Stimulated activated naive B cell treated with anti-CD40 and anti-IgM and Interleukin-4, amounts not matched to agents 10 μg/mL and 1 μg/mL and 100 μg/mL, for 72 hours (primary cell): ENCODE measurements around the gene RTL9.

Experiments
- ATAC-seq, 2 donors: fragments of 150-1000 bp; cut with Tn5 transposase; replicated peaks; 2 replicates each; pipeline ENCODE4 v1.10.0; 2021; ENCODE audit warnings: moderate library complexity in 1 of 2
- DNase-seq: peaks from one replicate; pipeline ENCODE4 v3.0.0; 2021
- H3K27ac Mint-ChIP-seq: one replicate; pipeline ENCODE4 v1.8.0; 2022; ENCODE audit warnings: mild to moderate bottlenecking, mixed read lengths
- H3K27me3 Mint-ChIP-seq, 2 donors: one replicate each; pipeline ENCODE4 v1.8.0; 2022; ENCODE audit warnings: mixed read lengths in 2 of 2
- H3K36me3 Mint-ChIP-seq, 2 donors: one replicate each; pipeline ENCODE4 v1.8.0; 2022; ENCODE audit warnings: mixed read lengths in 2 of 2, mild to moderate bottlenecking in 1 of 2
- H3K4me1 Mint-ChIP-seq, 2 donors: one replicate each; pipeline ENCODE4 v1.8.0; 2022; ENCODE audit warnings: mixed read lengths in 2 of 2, mild to moderate bottlenecking in 1 of 2
- H3K4me3 Mint-ChIP-seq, 2 donors: one replicate each; pipeline ENCODE4 v1.8.0; 2022; ENCODE audit warnings: mild to moderate bottlenecking in 2 of 2, mixed read lengths in 2 of 2, moderate library complexity in 1 of 2
- H3K9me3 Mint-ChIP-seq, 2 donors: one replicate each; pipeline ENCODE4 v1.8.0; 2022; ENCODE audit warnings: mixed read lengths in 2 of 2, mild to moderate bottlenecking in 1 of 2

RTL9 gene

GRCh38 chrX:110358548-110358947, at the start of gene RTL9:
Gene RTL9, plus strand, starts transcription at chrX:110358848. Its CDS starts 91,770 bp downstream, at chrX:110450618.
- ATAC-seq, result no peak
- H3K9me3 Mint-ChIP-seq, result no peaks in the 10 kb centered on the region
- H3K27me3 Mint-ChIP-seq, result no peaks in the 10 kb centered on the region

GRCh38 chrX:110310000-110310790, 48.5 kb upstream of the RTL9 start:
- no peak overlapping the region for H3K4me3 Mint-ChIP-seq
- DNase-seq (no peak), ATAC-seq (no peak)
- no peaks in the 10 kb centered on the region for H3K27me3 Mint-ChIP-seq
- no peak overlapping the region for H3K27ac Mint-ChIP-seq
- H3K36me3 Mint-ChIP-seq, result peaks cover 0 to 2% of the 10 kb centered on the region in 2 donors
- no peaks in the 10 kb centered on the region for H3K9me3 Mint-ChIP-seq
- H3K4me1 Mint-ChIP-seq, result peaks cover 13 to 20% of the 10 kb centered on the region in 2 donors

More at GRCh38 chrX:110358548-110358947, at the start of gene RTL9:
- Mint-ChIP-seq H3K27ac (no peak within 1 kb of the TSS), H3K4me3 (no peak within 1 kb of the TSS), H3K4me1 (no peaks in the 10 kb centered on the region), H3K36me3 (no peaks in the 10 kb centered on the region)
- DNase-seq, result no peak

- H3K4me3 Mint-ChIP-seq, result no peak overlapping the region
- no peak overlapping the region for H3K27ac Mint-ChIP-seq
- peaks cover 13 to 20% of the 10 kb centered on the region in 2 donors for H3K4me1 Mint-ChIP-seq
- H3K27me3 Mint-ChIP-seq, result no peaks in the 10 kb centered on the region
- ATAC-seq, result peak; percentile 75 to 84
- no peaks in the 10 kb centered on the region for H3K9me3 Mint-ChIP-seq
- peaks cover 0 to 2% of the 10 kb centered on the region in 2 donors for H3K36me3 Mint-ChIP-seq
- DNase-seq, result no peak
Measured at GRCh38 chrX:110310896-110311295, 47.8 kb upstream of the RTL9 start.

- Mint-ChIP-seq H3K36me3 (peaks cover 0 to 2% of the 10 kb centered on the region in 2 donors), H3K27me3 (no peaks in the 10 kb centered on the region), H3K4me1 (peaks cover 13 to 20% of the 10 kb centered on the region in 2 donors), H3K27ac (no peak overlapping the region), H3K4me3 (no peak overlapping the region), H3K9me3 (no peaks in the 10 kb centered on the region)
- DNase-seq (no peak), ATAC-seq (no peak)
Measured at GRCh38 chrX:110311437-110312230, 47.0 kb upstream of the RTL9 start.

- Mint-ChIP-seq H3K27me3 (no peaks in the 10 kb centered on the region), H3K4me1 (peaks cover 13 to 15% of the 10 kb centered on the region in 2 donors), H3K9me3 (no peaks in the 10 kb centered on the region), H3K27ac (no peak overlapping the region), H3K4me3 (no peak overlapping the region), H3K36me3 (no peaks in the 10 kb centered on the region)
- DNase-seq, result no peak
- no peak for ATAC-seq
Measured at GRCh38 chrX:110315551-110315950, 43.1 kb upstream of the RTL9 start.

- DNase-seq (no peak), ATAC-seq (no peak)
- Mint-ChIP-seq H3K4me1 (peaks cover 3 to 9% of the 10 kb centered on the region in 2 donors), H3K27ac (peak overlapping the region; percentile 87), H3K9me3 (no peaks in the 10 kb centered on the region), H3K36me3 (no peaks in the 10 kb centered on the region), H3K27me3 (no peaks in the 10 kb centered on the region), H3K4me3 (peak overlapping the region; percentile 94 to 97)
Measured at GRCh38 chrX:110316351-110317060, 42.1 kb upstream of the RTL9 start.

GRCh38 chrX:110317061-110317819, 41.4 kb upstream of the RTL9 start:
- H3K4me3 Mint-ChIP-seq, result peak overlapping the region; percentile 94 to 97
- no peaks in the 10 kb centered on the region for H3K36me3 Mint-ChIP-seq
- peak overlapping the region; percentile 87 for H3K27ac Mint-ChIP-seq
- H3K9me3 Mint-ChIP-seq, result no peaks in the 10 kb centered on the region
- peak; percentile 38 to 39 for ATAC-seq
- DNase-seq, result peak; percentile 9
- peaks cover 6 to 7% of the 10 kb centered on the region in 2 donors for H3K4me1 Mint-ChIP-seq
- H3K27me3 Mint-ChIP-seq, result no peaks in the 10 kb centered on the region

GRCh38 chrX:110317820-110318663, 40.6 kb upstream of the RTL9 start, which contains the start of gene AMMECR1:
Gene AMMECR1, minus strand, starts transcription at chrX:110318085. Its CDS starts 14 bp downstream, at chrX:110318071.
- H3K36me3 Mint-ChIP-seq, result no peaks in the 10 kb centered on the region
- H3K4me1 Mint-ChIP-seq, result peaks cover 6 to 7% of the 10 kb centered on the region in 2 donors
- no peaks in the 10 kb centered on the region for H3K9me3 Mint-ChIP-seq
- H3K27ac Mint-ChIP-seq, result peak within 1 kb of the TSS; percentile 98
- peak within 1 kb of the TSS; percentile 94 to 97 for H3K4me3 Mint-ChIP-seq
- DNase-seq, result peak; percentile 75
- ATAC-seq, result peak; percentile 85 to 94
- H3K27me3 Mint-ChIP-seq, result no peaks in the 10 kb centered on the region

- Mint-ChIP-seq H3K4me3 (peak overlapping the region; percentile 94 to 97), H3K36me3 (no peaks in the 10 kb centered on the region)
- ATAC-seq, result no peak
Measured at GRCh38 chrX:110318664-110318968, 40.0 kb upstream of the RTL9 start.

GRCh38 chrX:110320381-110320987, 38.2 kb upstream of the RTL9 start:
- ATAC-seq, result no peak
- H3K4me1 Mint-ChIP-seq, result peaks cover 4 to 6% of the 10 kb centered on the region in 2 donors
- H3K27ac Mint-ChIP-seq, result no peak overlapping the region
- no peaks in the 10 kb centered on the region for H3K9me3 Mint-ChIP-seq
- no peak overlapping the region for H3K4me3 Mint-ChIP-seq
- no peaks in the 10 kb centered on the region for H3K36me3 Mint-ChIP-seq
- DNase-seq, result no peak
- H3K27me3 Mint-ChIP-seq, result no peaks in the 10 kb centered on the region

More at GRCh38 chrX:110318664-110318968, 40.0 kb upstream of the RTL9 start:
- Mint-ChIP-seq H3K9me3 (no peaks in the 10 kb centered on the region), H3K27me3 (no peaks in the 10 kb centered on the region), H3K4me1 (peaks cover 6 to 7% of the 10 kb centered on the region in 2 donors), H3K27ac (peak overlapping the region; percentile 98)
- no peak for DNase-seq

GRCh38 chrX:110321081-110321480, 37.6 kb upstream of the RTL9 start:
- Mint-ChIP-seq H3K36me3 (no peaks in the 10 kb centered on the region), H3K9me3 (peaks cover 2 to 4% of the 10 kb centered on the region in 2 donors), H3K4me1 (peaks cover 4 to 6% of the 10 kb centered on the region in 2 donors), H3K27ac (no peak overlapping the region), H3K27me3 (no peaks in the 10 kb centered on the region), H3K4me3 (no peak overlapping the region)
- DNase-seq, result no peak
- no peak for ATAC-seq

- no peak for DNase-seq
- no peak for ATAC-seq
- H3K27ac Mint-ChIP-seq, result no peak overlapping the region
- H3K4me3 Mint-ChIP-seq, result no peak overlapping the region
- peaks cover 4 to 6% of the 10 kb centered on the region in 2 donors for H3K4me1 Mint-ChIP-seq
- H3K9me3 Mint-ChIP-seq, result peaks cover 2 to 4% of the 10 kb centered on the region in 2 donors
- no peaks in the 10 kb centered on the region for H3K36me3 Mint-ChIP-seq
- no peaks in the 10 kb centered on the region for H3K27me3 Mint-ChIP-seq
Measured at GRCh38 chrX:110321670-110322069, 37.0 kb upstream of the RTL9 start.

GRCh38 chrX:110322603-110323002, 36.0 kb upstream of the RTL9 start:
- Mint-ChIP-seq H3K36me3 (no peaks in the 10 kb centered on the region), H3K27me3 (no peaks in the 10 kb centered on the region), H3K4me3 (no peak overlapping the region), H3K9me3 (peaks cover 2 to 4% of the 10 kb centered on the region in 2 donors), H3K4me1 (peaks cover 4 to 6% of the 10 kb centered on the region in 2 donors), H3K27ac (no peak overlapping the region)
- DNase-seq (no peak), ATAC-seq (no peak)
